Panc1 (cell line): ENCODE results near the gene NCOR2. TPM values are rescaled to one million over a fixed set of nuclear protein-coding genes. Genes with fewer than 3 reads are reported as not detected.
A peak's percentile ranks its signal among the peaks of the same experiment; 100 is the strongest.

ENCODE experiments used
- ATAC-seq: fragments of 200-7000 bp; cut with Tn5 transposase; 2 replicates; pipeline ENCODE4 v1.9.1; 2020; ENCODE audit warnings: mild to moderate bottlenecking, moderate library complexity
- BruUV-seq: library from RNA; stranded (reverse); fragments of 400-500 nt; replicated peaks from 2 replicates; lab custom pipeline; 2021; lab: Mats Ljungman, UMichigan
- CTCF ChIA-PET: fragments of 300-600 bp; sonication (Branson Sonifier 250); formaldehyde crosslinking; loops from one replicate; lab custom pipeline; 2022; ENCODE audit warnings: antibody characterized with exemption; lab: Charles Lee
- POLR2A ChIA-PET: fragments of 300-600 bp; sonication (Branson Sonifier 250); formaldehyde crosslinking; loops from one replicate; lab custom pipeline; 2022; ENCODE audit warnings: antibody characterized with exemption; lab: Charles Lee
- DNase-seq: peaks from one replicate; pipeline ENCODE4 v3.0.0-alpha.2; 2010; ENCODE audit warnings: low read depth, low spot score
- H3K27ac ChIP-seq: 2 replicates; pipeline ENCODE4 v1.5.1; 2011; ENCODE audit warnings: mild to moderate bottlenecking, low read length, inconsistent platforms
- H3K27me3 ChIP-seq: fragments of 200-500 bp; sonication (Bioruptor generic); 2 replicates; pipeline ENCODE4 v1.6.0; 2014; ENCODE audit warnings: low read length, inconsistent platforms; ENCODE audit not compliant: control insufficient read depth, insufficient read depth
- H3K36me3 ChIP-seq: fragments of 200-500 bp; sonication (Bioruptor generic); 2 replicates; pipeline ENCODE4 v1.5.1; 2014; ENCODE audit warnings: inconsistent platforms, mild to moderate bottlenecking, low read length, moderate library complexity; ENCODE audit not compliant: control insufficient read depth, insufficient read depth
- H3K4me1 ChIP-seq: 2 replicates; pipeline ENCODE4 v1.5.1; 2011; ENCODE audit warnings: inconsistent platforms, mild to moderate bottlenecking, low read length, moderate library complexity; ENCODE audit not compliant: control insufficient read depth, insufficient read depth
- H3K4me3 ChIP-seq, 2 experiments: 2 replicates each; pipeline ENCODE4 v1.5.1; 2011 to 2012; ENCODE audit warnings: low read depth in 2 of 2, low read length in 2 of 2, mild to moderate bottlenecking in 2 of 2, inconsistent platforms in 1 of 2, moderate library complexity in 1 of 2
- H3K9me3 ChIP-seq: fragments of 200-500 bp; sonication (Bioruptor generic); 2 replicates; pipeline ENCODE4 v1.5.1; 2014; ENCODE audit warnings: low read depth, mild to moderate bottlenecking, inconsistent platforms, low read length, moderate library complexity; ENCODE audit not compliant: control insufficient read depth, insufficient read depth
- POLR2AphosphoS5 ChIP-seq: IDR thresholded peaks from 2 replicates; pipeline ENCODE4 v1.6.1; 2012; ENCODE audit warnings: mild to moderate bottlenecking, low read depth, low read length, moderate library complexity
- SIN3A ChIP-seq: IDR thresholded peaks from 2 replicates; pipeline ENCODE4 v1.6.1; 2012; ENCODE audit warnings: low read depth, mild to moderate bottlenecking, low read length, moderate library complexity, borderline replicate concordance; ENCODE audit not compliant: insufficient read depth
- TCF7L2 ChIP-seq: IDR thresholded peaks from 2 replicates; pipeline ENCODE4 v1.6.1; 2011; ENCODE audit warnings: mild to moderate bottlenecking, low read depth, low read length, inconsistent platforms
- in situ Hi-C: cut with HindIII; loops from 2 replicates; pipeline ENCODE4 v1.10.0; 2016; ENCODE audit warnings: low sequenced_read_pairs, low pct_unique_long_range_greater_than_20kb
- intact Hi-C: fragments of 100-400 bp; cut with micrococcal nuclease; formaldehyde crosslinking; loops from one replicate; pipeline ENCODE4 v1.10.0; 2022; ENCODE audit not compliant: unreplicated experiment
- total RNA-seq: library from RNA; stranded (reverse); gene quantifications from one replicate; pipeline ENCODE4 v1.2.1, GENCODE V29; 2021; ENCODE audit not compliant: unreplicated experiment
- TF ChIP-seq, protein P1 (sequence below): fragments of 450-650 bp; IDR thresholded peaks from 2 replicates; pipeline ENCODE4 v1.5.1; 2017; ENCODE audit warnings: mild to moderate bottlenecking
- TF ChIP-seq, protein P2 (sequence below), 2 experiments: IDR thresholded peaks; 2 replicates each; pipeline ENCODE4 v1.6.1; 2011 to 2012; ENCODE audit warnings: low read depth in 2 of 2, control low read depth in 1 of 2, low read length in 1 of 2, mild to moderate bottlenecking in 1 of 2, moderate library complexity in 1 of 2; ENCODE audit not compliant: insufficient read depth in 1 of 2

The NCOR2 gene
- total RNA-seq, 1 experiment from 2014 or later, result 461 TPM

DNA sequence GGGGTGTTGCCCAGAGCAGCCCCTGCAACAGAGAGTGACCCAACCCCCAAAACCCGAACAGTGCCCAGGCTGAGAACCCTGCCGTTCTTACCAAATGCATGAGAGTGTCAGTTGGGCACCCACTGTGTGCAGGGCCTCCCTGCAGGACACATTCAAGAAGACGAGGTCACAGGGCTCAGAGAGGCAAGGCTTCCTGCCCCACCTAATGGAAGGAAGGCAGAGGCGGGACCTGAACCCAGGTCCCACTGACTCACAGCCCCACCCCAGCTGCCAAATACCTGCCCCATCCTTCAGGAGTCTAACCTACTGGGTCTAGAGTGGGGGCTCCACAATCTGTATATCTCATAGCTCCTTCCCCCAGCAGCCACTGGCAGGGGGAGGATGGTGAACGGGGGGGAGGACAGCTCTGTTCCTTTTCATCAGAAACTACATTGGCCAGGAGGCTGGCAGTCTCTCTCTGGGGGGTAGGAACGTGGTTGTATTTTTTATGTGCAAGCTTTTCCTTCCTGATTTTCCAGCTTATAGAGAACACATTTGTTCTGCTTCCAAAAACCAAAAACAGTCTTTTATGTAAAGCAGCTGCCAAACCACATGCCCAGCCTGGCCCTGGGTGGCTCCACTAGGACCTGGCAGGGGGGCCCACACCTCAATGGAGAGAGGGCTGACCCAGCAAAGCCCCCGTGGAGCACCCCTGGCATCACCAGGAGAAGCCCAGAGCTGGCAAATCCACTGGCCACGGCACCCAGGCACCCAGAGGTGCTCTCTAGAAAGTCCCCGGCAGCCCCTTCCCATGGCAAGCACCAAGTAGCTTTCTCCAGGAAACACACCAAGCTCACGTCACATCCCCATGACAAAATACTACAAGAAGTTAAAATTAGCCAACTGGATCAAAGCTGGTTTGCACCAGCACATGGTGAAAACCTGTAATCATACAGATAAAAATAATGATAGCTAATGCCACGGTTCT is 17.0 kb downstream of the NCOR2 start:
- H3K4me1 ChIP-seq, result peaks cover 98% of the 10 kb centered on the region
- ChIA-PET POLR2A (interaction anchor here (0.5 kb wide), 1 partner anchor 369 kb away, joined by 3 read pairs; no protein-coding TSS in a partner anchor), CTCF (interaction anchor here (0.5 kb wide), 1 partner anchor 9 kb away, joined by 5 read pairs; no protein-coding TSS in a partner anchor)
- DNase-seq, result no peak
- in situ Hi-C loops, result no loop called here
- ATAC-seq, result no peak
- no peaks in the 10 kb centered on the region for H3K27me3 ChIP-seq
- no peaks in the 10 kb centered on the region for H3K9me3 ChIP-seq
- peak overlapping the region; percentile 98 for H3K27ac ChIP-seq
- no peak overlapping the region for H3K4me3 ChIP-seq
- no peak for TF ChIP-seq TCF7L2
- TF ChIP-seq, protein P1, sequence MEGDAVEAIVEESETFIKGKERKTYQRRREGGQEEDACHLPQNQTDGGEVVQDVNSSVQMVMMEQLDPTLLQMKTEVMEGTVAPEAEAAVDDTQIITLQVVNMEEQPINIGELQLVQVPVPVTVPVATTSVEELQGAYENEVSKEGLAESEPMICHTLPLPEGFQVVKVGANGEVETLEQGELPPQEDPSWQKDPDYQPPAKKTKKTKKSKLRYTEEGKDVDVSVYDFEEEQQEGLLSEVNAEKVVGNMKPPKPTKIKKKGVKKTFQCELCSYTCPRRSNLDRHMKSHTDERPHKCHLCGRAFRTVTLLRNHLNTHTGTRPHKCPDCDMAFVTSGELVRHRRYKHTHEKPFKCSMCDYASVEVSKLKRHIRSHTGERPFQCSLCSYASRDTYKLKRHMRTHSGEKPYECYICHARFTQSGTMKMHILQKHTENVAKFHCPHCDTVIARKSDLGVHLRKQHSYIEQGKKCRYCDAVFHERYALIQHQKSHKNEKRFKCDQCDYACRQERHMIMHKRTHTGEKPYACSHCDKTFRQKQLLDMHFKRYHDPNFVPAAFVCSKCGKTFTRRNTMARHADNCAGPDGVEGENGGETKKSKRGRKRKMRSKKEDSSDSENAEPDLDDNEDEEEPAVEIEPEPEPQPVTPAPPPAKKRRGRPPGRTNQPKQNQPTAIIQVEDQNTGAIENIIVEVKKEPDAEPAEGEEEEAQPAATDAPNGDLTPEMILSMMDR, result no peak
- TF ChIP-seq SIN3A, result no peak
- TF ChIP-seq POLR2AphosphoS5, result no peak
- TF ChIP-seq, protein P2, sequence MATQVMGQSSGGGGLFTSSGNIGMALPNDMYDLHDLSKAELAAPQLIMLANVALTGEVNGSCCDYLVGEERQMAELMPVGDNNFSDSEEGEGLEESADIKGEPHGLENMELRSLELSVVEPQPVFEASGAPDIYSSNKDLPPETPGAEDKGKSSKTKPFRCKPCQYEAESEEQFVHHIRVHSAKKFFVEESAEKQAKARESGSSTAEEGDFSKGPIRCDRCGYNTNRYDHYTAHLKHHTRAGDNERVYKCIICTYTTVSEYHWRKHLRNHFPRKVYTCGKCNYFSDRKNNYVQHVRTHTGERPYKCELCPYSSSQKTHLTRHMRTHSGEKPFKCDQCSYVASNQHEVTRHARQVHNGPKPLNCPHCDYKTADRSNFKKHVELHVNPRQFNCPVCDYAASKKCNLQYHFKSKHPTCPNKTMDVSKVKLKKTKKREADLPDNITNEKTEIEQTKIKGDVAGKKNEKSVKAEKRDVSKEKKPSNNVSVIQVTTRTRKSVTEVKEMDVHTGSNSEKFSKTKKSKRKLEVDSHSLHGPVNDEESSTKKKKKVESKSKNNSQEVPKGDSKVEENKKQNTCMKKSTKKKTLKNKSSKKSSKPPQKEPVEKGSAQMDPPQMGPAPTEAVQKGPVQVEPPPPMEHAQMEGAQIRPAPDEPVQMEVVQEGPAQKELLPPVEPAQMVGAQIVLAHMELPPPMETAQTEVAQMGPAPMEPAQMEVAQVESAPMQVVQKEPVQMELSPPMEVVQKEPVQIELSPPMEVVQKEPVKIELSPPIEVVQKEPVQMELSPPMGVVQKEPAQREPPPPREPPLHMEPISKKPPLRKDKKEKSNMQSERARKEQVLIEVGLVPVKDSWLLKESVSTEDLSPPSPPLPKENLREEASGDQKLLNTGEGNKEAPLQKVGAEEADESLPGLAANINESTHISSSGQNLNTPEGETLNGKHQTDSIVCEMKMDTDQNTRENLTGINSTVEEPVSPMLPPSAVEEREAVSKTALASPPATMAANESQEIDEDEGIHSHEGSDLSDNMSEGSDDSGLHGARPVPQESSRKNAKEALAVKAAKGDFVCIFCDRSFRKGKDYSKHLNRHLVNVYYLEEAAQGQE (IDR thresholded peaks at IDR 0.05; ENCODE audit: insufficient read depth in 1 of 2, low read depth in 2 of 2, low read length in 1 of 2), result no peak
- no peaks in the 10 kb centered on the region for H3K36me3 ChIP-seq
- intact Hi-C loops, result no loop called here
- BruUV-seq, result no TSS peak

DNA sequence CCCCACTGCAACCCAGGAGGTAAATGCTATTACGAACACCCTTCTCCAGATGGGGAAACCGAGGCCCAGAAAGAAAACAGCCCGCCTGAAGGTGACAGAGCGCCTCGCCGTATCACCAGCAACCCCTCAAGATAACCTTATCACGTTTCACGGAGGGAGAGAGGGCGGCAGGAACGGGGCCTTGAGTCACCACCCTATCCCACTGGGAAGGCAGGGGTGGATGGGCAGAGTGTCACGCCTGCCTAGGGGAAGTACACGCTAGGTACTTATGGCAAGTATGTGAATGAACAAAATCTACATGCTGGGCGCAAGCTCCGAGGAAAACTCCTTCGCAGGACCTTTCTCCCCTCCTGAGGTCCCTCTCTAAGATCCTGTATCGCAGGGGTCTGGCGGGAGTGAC is 17.8 kb downstream of the NCOR2 start:
- CTCF ChIA-PET, result no interaction called here
- intact Hi-C loops (no loop called here), in situ Hi-C loops (no loop called here)
- DNase-seq (no peak), ATAC-seq (no peak)
- H3K27me3 ChIP-seq, result no peaks in the 10 kb centered on the region
- H3K4me1 ChIP-seq, result peaks cover 98% of the 10 kb centered on the region
- H3K27ac ChIP-seq, result peak overlapping the region; percentile 98
- H3K9me3 ChIP-seq, result no peaks in the 10 kb centered on the region
- no peak overlapping the region for H3K4me3 ChIP-seq
- H3K36me3 ChIP-seq, result no peaks in the 10 kb centered on the region
- BruUV-seq, result no TSS peak
- no peak for TF ChIP-seq SIN3A
- no peak for TF ChIP-seq POLR2AphosphoS5
- TF ChIP-seq, protein P1, result no peak
- TF ChIP-seq, protein P2 (IDR thresholded peaks at IDR 0.05; ENCODE audit: insufficient read depth in 1 of 2, low read depth in 2 of 2, low read length in 1 of 2), result no peak
- TF ChIP-seq TCF7L2, result no peak
- POLR2A ChIA-PET, result no interaction called here
